GM23248 (cell line): ENCODE results near the gene MRFAP1.

Source experiments
- EZH2 ChIP-seq: fragments of 200-600 bp; sonication (generic); IDR thresholded peaks from 2 replicates; pipeline ENCODE4 v1.6.1; 2018; ENCODE audit warnings: antibody characterized with exemption, mild to moderate bottlenecking; ENCODE audit not compliant: insufficient read depth, poor library complexity, severe bottlenecking
- EZH2phosphoT487 ChIP-seq: fragments of 200-600 bp; sonication (generic); IDR thresholded peaks from 2 replicates; pipeline ENCODE4 v1.6.1; 2018; ENCODE audit warnings: antibody characterized with exemption, moderate library complexity, mild to moderate bottlenecking, low read depth; ENCODE audit not compliant: insufficient read depth

- TF ChIP-seq EZH2: no peak
- no peak for TF ChIP-seq EZH2phosphoT487
Measured at GRCh38 chr4:6627832-6628231, 12.7 kb upstream of the MRFAP1 start.
